H7 (cell line): ENCODE measurements around the gene POLG. TPM values are rescaled to one million over a fixed set of nuclear protein-coding genes. Genes with fewer than 3 reads are reported as not detected.

Experiments
- DNase-seq: peaks from one replicate; pipeline ENCODE4 v3.0.0; 2012
- H3K27me3 ChIP-seq: 2 replicates; pipeline ENCODE4 v1.6.0; 2011; ENCODE audit warnings: mild to moderate bottlenecking, low read length; ENCODE audit not compliant: control insufficient read depth, insufficient read depth
- H3K36me3 ChIP-seq: replicated peaks from 2 replicates; pipeline ENCODE4 v1.5.1; 2011; ENCODE audit warnings: low read length; ENCODE audit not compliant: control insufficient read depth, insufficient read depth
- H3K4me3 ChIP-seq: 2 replicates; pipeline ENCODE4 v1.5.1; 2011; ENCODE audit warnings: low read depth, mild to moderate bottlenecking, control low read depth, low read length, moderate library complexity; ENCODE audit not compliant: insufficient read depth
- total RNA-seq: library from RNA; depleted of rRNA; stranded (reverse); fragments of >200 nt; shearing (Covaris generic); gene quantifications from 2 replicates; pipeline ENCODE4 v1.2.3, GENCODE V29; 2014; rRNA removed

Gene POLG
- 79.4 and 87.8 TPM in 2 replicates for total RNA-seq

DNA sequence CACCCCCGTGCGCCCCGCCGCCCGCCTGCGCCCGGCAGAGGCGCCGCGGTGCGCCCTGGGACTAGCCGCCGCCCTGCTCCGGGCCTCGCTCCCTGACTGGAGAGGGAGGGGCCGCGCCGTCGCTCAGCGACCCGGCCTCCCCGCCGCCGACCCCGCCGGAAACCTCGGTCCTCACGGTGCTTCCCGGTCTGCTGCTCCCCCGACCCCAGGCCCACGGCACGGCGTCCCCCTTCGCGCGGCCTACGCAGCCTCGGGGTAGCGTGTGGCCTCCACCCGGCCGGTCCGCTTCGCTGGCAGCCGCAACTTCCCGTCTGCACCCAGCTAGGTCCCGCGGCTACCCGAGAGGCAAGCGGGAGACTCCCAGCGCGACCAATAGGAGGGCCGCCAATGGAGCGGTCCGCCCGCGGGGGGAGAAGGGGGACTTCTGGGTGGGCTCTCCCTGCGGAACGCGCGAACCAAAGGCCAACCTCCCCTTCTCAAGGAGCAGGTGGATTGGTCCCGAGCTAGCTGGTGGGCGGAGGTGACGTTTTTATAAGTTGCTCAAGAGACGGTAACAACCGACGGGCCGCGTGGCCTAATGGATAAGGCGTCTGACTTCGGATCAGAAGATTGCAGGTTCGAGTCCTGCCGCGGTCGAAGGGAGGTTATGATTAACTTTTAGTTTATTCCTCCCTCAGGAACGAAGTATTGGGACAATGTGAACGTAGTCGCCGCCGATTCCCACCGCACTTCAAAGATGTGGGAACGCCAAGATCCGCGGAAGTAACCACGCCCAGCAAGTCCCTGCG is at the start of gene POLG:
Gene POLG (minus strand): TSS at position 315 of the 788 bp plus-strand sequence. CDS start 1,070 bp downstream, outside the sequence.
- H3K4me3 ChIP-seq = peak within 1 kb of the TSS; percentile 89
- H3K36me3 ChIP-seq = peaks cover 27% of the 10 kb centered on the region
- peak; percentile 98 for DNase-seq
- peaks cover 6% of the 10 kb centered on the region for H3K27me3 ChIP-seq

DNA sequence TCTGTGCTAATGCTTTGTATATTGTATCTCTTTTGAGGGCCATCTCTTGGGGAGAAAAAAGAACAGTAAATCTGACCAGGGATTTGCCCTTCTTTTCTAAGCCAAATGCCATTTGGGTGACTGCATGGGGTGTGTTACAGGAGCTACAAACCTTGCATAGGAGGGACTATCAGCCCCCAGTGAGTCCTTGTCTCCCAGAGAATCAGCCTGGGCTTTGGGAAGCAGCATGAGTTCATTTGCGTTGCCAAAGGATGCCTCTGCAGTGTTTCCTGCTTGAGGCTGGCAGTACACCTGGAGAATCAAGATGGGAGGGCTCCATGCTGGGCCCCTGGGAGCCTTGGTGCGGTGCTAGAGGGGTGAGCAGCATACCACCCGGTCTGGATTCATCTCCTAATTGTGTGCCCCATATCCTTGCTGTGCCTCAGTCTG is 49.6 kb upstream of the POLG start:
- Histone ChIP-seq H3K36me3 (no peaks in the 10 kb centered on the region), H3K27me3 (peaks cover 70% of the 10 kb centered on the region), H3K4me3 (no peak overlapping the region)
- DNase-seq = no peak

DNA sequence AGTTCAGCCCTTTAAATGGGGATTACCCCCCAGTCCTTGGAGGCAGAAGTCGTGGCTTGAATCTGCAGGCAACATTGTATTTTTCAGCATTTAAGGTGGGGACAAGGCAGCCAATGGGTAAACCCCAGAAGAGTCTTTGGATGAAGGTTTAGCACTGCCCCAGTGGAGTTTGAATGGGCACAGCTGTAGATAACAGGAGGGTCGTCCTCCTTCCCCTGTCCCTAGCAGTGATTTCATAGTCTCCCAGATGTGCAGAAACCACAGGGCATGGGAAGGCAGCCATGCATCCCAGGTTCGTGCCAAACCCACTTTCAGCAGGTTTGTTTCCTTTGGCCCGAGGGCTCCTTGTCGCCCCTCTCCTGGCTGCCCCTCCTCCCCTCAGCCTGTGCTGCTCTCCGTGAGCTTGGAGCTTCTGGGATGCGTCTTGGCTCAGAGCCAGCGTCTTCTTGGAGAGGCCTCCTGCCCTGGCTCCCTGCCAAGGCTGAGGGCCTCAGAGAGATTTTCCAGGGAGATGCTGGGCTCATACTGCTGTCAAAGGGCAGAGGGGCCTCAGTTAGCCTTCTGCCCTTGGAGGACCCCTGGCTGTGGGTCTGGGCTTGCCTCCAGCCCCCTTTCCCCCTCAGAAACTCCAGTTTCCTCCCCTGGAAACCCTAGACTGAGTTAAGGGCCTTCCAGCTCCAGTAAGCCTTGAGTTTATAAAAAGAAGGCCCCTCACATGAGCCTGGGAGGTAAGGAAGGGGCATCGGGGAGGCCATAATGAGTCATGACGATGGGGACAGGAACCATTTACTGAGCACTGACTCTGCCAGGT is 48.9 kb upstream of the POLG start:
- DNase-seq = no peak
- Histone ChIP-seq H3K4me3 (no peak overlapping the region), H3K27me3 (peaks cover 71% of the 10 kb centered on the region), H3K36me3 (no peaks in the 10 kb centered on the region)

DNA sequence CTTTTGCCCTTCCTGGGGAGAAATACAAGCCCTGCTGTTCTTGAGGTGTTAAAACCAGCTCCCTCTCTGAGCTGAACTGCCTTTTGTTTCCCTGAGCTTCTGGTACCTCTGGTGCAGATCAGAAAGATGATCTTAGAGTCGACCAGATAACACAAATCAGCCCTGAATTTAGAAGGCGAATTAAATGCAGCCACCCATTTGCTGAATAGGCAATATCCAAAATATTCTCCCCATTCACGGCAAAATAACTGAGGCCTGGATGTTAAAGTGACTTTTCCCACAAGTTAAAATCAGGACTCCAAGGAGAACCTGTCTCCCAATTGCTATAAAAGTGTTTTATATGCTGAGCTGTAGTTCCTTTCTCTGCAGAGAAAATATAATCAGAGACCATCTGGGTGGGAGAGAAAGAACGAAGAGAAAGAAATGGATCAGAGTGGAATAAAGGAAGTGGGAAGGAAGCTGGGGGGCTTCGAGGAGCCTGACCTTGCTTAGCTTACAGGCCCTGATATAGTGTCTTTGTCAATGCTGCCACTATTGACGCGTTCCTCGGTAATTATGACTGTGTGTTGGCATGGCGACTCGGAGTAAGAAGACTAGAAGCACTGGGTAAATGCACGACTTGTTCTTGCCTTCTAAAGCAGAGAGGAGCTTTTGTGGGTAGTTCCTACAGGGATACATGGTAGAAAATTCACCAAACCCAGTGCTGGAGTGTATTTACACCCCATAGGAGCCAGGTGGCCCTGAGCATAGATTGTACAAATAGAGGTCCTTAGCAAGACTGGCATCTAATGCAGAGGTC is 47.5 kb upstream of the POLG start:
- Histone ChIP-seq H3K27me3 (peaks cover 80% of the 10 kb centered on the region), H3K36me3 (no peaks in the 10 kb centered on the region), H3K4me3 (no peak overlapping the region)
- no peak for DNase-seq

DNA sequence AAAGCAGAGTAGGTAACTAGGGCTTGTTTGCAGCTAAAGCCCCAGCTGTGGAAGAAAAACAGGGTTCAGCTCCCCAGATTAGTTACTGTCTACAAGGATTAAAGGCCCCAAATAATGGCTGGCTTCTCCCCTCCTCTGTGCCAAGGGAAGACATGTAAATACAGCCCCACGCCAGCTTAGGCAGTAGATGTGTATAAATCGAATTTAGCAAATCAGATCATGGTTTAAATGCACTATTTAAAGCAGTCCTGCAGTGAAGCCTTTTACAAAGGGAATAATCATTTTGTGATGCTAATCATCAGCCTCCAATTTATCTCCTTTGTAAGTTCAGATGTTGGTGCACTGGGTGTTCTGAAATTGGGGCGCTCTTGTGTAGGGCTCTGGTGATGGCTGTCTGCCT is 46.7 kb upstream of the POLG start:
- no peak for DNase-seq
- Histone ChIP-seq H3K36me3 (no peaks in the 10 kb centered on the region), H3K4me3 (no peak overlapping the region), H3K27me3 (peaks cover 87% of the 10 kb centered on the region)

DNA sequence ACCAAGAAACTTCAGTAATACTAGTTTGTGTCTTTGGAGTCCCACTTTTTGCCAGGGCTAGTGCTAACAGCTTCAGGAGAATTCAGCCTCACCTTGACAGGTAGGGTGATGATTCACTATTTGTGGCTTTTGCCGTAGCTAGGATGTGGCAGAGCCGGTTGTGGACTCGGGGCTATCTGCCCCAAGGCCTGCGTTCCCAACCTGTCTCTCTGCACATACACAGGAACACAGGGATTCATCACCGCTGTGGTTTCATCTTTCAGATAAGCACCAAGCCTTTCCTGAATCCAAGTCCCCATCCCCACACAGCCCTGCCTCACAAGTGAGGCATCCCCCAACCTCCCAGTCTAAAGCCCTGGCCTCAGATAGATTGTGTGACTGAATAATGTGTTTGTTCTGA is 45.2 kb upstream of the POLG start:
- H3K4me3 ChIP-seq = no peak overlapping the region
- H3K36me3 ChIP-seq = no peaks in the 10 kb centered on the region
- no peak for DNase-seq
- H3K27me3 ChIP-seq = peaks cover 97% of the 10 kb centered on the region

DNA sequence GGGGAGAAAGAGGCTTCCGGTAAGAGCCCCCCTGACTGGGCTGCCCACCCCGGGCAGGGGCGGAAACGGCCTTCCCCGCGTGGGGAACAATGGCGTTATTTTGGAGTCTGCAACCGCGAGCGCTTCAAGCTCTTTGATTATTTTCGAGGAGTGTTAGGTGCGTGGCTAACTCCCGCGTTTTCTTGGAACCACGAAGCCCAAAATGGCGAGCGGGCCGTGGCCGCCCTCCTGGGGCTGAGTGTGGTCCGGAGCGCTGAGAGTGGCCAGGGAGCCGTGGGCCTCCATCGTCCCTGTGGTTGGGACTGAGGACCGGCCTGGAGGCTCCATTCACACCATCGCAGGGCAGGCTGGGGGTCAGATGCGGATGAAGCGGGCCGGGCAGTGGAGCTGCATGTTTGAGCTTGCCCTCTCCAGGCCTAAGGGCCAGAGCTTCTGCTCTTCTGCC is 44.6 kb upstream of the POLG start:
- Histone ChIP-seq H3K27me3 (peaks cover 98% of the 10 kb centered on the region), H3K36me3 (no peaks in the 10 kb centered on the region), H3K4me3 (peak overlapping the region; percentile 25; the same call in 1 of the 2 replicates)
- DNase-seq = peak; percentile 73

DNA sequence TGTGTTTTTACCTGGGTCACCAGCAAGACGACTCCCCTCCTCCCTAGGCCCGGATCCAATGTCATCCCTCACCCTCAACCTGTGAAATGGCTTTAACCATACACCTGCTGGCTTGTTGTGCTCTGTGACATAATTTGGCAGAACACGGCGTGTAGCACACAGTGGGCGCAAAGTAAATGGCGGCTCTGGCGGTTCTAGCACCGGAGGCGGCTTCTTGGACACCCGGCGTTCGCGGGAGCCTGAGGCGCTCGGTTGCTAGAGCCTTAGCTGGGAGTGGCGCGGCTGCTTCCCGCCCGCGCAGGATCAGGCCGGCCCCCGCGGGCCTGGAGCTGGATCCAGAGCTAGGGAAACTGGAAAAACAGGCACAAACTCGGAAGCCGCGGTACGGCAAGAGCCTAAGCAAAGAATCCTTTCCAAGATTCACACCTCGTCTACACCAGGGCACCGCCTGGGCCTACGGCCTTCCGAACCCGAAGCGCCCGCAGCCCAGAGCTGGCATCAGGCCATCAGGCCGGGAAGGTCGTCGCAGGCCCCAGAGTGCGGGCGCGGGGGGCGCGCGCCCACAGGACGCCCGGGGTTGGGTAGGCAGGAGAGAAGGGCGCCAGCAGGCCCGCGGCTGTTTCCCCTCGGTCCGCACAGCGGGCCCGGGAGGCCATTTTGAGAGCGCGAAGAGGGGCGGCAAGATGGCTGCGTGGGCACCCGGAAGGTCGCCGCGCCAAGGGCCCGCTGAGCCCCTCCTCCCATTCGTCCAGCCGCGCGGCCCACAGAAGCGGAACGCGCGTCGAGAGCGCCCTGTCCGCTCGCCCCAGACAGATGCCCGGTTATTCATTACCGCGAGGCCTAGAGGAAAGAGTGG is 43.9 kb upstream of the POLG start:
- DNase-seq = peak; percentile 77
- peaks cover 99% of the 10 kb centered on the region for H3K27me3 ChIP-seq
- H3K4me3 ChIP-seq = peak overlapping the region; percentile 25; the same call in 1 of the 2 replicates
- no peaks in the 10 kb centered on the region for H3K36me3 ChIP-seq

DNA sequence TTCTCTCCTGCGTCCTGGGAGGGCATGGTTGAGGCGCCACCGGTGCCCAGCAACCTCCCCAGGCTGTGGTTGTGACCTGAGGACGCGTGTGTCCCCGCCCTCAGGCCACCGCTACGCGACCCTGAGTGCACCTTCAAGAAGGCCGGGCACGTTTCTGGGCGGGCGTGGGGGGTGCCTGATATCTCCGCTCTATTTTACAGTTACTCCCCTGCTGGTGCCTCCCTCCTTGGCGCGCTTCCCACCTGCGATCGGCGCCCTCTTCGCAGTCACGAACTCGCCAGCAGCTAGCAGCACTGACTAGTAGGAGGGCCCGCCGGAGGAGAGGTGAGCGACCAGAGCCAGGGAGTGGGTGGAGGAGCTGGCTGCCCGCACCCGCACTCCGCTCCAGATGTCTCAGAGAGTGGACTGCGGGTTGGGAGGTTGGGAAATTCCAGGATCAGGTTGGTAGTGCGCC is 43.2 kb upstream of the POLG start:
- peaks cover 99% of the 10 kb centered on the region for H3K27me3 ChIP-seq
- H3K4me3 ChIP-seq = no peak overlapping the region
- no peaks in the 10 kb centered on the region for H3K36me3 ChIP-seq
- peak; percentile 61 for DNase-seq

DNA sequence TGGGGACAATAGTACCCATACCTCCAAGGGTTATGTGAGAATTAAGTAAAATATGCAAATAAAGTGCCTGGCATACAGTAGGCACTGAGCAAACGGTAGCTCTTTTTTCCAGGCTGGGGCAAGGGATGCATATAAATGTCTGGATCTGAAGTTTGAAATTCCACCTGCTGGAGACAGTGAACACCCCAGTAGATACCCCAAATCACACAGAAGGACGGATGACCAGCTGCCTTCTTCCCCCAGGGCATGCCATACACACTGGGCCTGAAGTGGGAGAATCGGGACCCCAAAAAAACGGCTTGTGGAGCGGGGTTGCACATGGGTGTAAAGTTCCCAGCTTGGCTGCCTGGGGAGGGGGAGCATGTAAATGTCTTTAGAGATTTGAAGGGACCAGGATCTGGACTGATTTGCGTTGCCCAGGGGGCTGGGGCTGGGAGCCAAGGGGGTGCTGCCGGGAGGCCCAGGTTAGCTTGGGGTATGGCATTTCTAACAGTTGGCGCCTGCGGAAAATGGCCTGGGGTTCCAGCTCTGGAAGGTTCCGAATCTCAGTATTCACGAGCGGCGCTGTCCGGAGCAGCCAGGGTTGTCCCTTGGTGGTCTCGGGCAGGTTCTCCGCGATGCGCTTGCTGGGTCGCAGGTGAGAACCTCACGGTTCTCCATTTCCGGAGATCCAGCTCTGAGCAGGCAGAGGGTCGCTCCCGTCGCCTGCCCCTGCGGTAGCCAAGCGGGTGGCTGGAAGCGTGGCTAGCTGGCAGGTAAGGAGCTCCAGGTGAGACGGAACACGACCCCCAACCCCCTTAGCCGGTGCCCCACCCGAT is 42.6 kb upstream of the POLG start:
- Histone ChIP-seq H3K36me3 (no peaks in the 10 kb centered on the region), H3K27me3 (peaks cover 99% of the 10 kb centered on the region), H3K4me3 (no peak overlapping the region)
- DNase-seq = peak; percentile 66

DNA sequence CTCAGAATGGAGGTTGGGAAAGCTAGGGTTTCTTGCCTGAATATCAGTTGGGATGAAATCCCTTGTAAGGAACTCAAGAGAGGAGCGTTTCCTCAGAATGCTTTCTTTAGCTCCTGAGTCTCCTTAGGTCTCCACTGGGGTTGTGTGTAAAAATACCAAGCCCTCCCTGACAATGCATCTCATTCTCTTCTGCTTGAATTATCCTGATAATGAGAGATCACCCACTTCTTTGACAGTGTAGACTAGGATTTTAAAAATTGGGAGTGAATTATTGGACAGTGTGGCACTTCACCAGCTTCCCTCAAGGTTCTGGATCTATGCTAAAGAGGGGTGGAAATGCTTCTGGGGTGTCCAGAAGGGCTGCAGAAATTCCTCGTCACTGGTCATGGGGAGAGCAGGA is 41.8 kb upstream of the POLG start:
- H3K36me3 ChIP-seq = no peaks in the 10 kb centered on the region
- no peak for DNase-seq
- H3K4me3 ChIP-seq = no peak overlapping the region
- peaks cover 99% of the 10 kb centered on the region for H3K27me3 ChIP-seq

DNA sequence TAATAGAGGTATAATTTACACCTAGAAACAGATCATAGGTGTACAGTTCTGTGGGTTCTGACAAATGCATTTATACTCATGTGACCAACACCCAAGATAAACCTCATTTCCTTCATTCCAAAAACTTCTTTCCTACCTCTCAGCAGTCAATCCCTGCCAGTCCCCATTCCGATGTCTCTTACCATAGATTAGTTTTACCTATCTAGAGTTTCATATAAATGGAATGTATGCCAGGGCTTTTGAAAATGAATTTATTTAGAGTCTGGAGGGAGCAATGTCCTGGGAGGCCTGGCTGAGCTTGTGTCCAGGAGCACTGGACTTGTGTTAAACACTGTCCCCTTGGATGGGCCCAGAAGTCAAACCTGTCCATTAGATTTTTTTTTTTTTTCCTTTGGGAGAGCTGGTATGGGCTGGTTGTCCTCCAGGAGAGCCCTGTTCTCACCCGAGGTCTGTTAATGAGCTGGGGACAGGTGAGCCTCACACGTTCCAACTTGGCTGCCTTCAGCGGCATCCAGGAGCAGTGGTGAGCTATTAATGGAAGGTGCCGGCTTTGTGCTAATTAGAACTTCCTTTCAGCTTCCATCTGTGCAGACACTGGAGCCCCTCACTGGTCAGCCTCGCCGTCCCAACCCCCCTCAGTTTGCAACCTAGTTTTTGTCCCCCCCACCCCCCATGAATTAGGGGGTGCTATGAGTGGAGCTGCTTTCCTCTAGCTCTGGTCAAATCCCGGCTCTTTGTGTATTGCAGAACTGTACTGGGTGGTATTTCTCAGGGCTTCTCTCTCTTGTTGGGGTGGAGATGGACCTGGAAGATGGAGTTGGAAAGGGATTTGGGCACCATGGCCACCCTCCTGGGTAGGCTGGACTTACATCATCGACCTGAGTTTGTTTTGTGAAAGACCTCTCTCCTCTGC is 40.7 kb upstream of the POLG start:
- H3K27me3 ChIP-seq = peaks cover 99% of the 10 kb centered on the region
- no peaks in the 10 kb centered on the region for H3K36me3 ChIP-seq
- DNase-seq = no peak
- H3K4me3 ChIP-seq = no peak overlapping the region
